HG02678 (cell line): ENCODE data around the gene PPP1R12C.
A peak's percentile ranks its signal among the peaks of the same experiment; 100 is the strongest.
"Not testable (repeated sequence)": the region's sequence is repeated elsewhere in the genome, so short reads cannot be mapped to it uniquely, and the experiment has no call there.

Experiments used
- ATAC-seq: cut with Tn5 transposase; IDR thresholded peaks from one replicate; pipeline ENCODE4 v1.9.1; 2021; ENCODE audit warnings: mild to moderate bottlenecking, moderate library complexity; ENCODE audit not compliant: unreplicated experiment

Gene PPP1R12C

GRCh38 chr19:55077106-55077505 lies 40.3 kb downstream of the PPP1R12C start:
- ATAC-seq: no peak

GRCh38 chr19:55076321-55076720 lies 41.1 kb downstream of the PPP1R12C start:
- no peak for ATAC-seq

DNA sequence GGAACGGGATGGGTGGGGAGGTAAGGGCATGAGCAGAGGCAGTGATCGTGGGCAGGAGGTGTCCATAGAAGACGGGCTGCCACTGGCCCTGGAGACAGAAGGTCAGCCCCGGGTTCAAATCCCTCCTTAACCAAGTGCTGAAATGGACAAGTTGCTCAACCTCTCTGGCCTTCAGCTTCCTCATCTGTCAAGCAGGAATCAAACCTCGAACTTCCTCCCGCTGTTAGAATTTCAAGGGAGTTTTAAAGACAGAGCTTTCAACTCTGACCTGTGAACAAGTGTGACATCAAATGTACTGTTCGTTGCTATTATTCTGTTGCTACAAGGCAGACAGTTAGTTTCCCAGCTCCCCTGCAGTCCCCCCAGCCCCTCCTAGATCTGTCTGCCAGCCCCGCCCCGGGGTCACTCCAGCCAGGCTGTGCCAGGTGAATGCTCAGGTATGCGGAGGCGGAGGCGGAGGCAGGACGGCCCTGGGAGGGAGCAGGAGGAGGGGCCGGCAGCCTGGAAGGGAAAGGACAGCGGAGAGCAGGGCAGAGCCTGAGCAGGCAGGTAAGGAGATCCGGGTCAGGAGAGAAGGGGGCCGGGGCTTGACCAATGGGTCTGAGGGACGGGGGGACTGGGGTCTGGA lies 42.0 kb downstream of the PPP1R12C start, which contains the start of gene EPS8L1:
TSS of gene EPS8L1 (plus strand) at position 499 of the 628 bp plus-strand sequence. CDS start 576 bp downstream, outside the sequence.
- ATAC-seq: no peak

GRCh38 chr19:55071913-55072312 lies 45.5 kb downstream of the PPP1R12C start:
- no peak for ATAC-seq

- no peak for ATAC-seq
Measured at GRCh38 chr19:55071129-55071502, 46.3 kb downstream of the PPP1R12C start.

DNA sequence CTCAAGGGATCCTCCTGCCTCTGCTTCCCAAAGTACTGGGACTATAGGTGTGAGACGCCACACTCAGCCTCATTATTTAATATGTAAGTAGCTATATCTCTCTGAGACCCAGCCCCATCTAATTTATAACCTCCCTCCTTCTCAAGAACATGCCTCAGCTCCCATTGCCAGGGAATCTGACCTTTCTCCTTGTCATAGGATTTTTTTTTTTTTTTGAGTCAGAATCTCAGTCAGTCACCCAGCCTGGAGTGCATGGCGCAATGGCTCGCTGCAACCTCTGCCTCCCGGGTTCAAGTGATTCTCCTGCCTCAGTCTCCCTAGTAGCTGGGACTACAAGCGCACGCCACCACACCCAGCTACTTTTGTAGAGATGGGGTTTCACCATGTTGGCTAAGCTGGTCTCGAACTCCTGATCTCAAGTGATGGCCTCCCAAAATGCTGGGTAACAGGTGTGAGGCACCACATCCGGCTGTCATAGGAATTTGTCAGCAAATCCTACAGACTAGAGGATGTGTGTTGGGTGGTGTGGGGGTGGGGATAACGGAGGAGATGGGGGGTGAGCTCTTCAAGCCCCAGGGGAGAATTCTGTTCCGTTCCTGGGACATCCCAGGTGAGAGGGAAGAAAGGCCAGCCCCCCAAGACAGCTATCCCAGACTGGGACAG lies 46.8 kb downstream of the PPP1R12C start:
- ATAC-seq: no peak

- no peak for ATAC-seq
Measured at GRCh38 chr19:55069865-55070197, 47.6 kb downstream of the PPP1R12C start.

GRCh38 chr19:55068950-55069864 lies 48.2 kb downstream of the PPP1R12C start:
- ATAC-seq: no peak

DNA sequence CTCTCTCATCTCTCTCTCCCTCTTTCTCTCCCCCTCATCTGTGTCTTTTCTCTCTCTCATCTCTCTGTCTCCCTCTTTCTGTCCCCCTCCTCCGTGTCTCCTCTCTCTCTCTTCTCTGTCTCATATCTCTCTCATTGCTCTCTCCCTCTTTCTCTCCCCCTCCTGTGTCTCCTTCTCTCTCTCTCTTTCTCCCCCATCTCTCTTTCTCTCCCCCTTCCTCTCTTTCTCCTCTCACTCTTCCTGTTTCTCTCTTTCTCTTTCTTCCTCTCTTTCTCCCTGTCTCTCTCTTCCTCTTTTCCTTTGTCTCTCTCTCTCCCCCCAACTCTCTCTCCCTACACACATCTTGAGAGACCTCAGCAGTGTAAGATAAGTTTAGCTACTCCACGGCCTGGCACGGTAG lies 49.6 kb downstream of the PPP1R12C start:
- no peak for ATAC-seq

DNA sequence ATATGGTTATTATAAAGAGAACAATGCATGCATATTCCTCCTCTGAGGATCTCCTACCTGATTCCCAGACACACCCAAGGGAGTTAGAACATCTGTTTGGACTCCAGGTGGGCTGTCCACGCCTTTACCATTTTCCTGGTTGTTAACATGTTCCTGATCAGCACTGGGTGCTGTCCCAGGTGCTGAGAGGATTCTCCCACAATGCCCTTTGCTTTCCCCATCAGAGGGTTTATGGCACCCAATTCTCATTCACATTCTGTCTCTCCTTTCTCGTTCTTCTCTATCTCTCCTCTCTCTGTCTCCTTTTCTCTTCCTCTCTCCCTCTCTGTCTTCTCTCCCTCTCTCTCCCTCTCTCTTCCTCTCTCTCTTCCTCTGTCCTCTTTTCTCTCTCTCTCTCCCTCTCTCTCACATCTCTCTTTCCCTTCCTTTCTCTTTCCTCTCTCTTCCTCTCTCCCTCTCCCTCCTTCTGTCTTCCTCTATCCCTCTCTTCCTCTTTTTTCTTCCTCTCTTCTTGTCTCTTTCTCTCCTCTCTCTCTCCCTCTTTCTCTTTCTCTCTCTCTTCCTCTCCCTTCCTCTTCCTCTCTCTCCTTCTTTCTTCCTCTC lies 51.2 kb downstream of the PPP1R12C start:
- ATAC-seq: no peak

GRCh38 chr19:55065516-55065915 lies 51.9 kb downstream of the PPP1R12C start:
- not testable (repeated sequence) for ATAC-seq

- ATAC-seq: no peak
Measured at GRCh38 chr19:55063492-55063843, 54.0 kb downstream of the PPP1R12C start.

- ATAC-seq: peak; percentile 92
Measured at GRCh38 chr19:55062735-55063491, 54.5 kb downstream of the PPP1R12C start, which contains the start of gene RDH13. Gene RDH13, minus strand, starts transcription at chr19:55063148. Its CDS starts 116 bp downstream, at chr19:55063032.

DNA sequence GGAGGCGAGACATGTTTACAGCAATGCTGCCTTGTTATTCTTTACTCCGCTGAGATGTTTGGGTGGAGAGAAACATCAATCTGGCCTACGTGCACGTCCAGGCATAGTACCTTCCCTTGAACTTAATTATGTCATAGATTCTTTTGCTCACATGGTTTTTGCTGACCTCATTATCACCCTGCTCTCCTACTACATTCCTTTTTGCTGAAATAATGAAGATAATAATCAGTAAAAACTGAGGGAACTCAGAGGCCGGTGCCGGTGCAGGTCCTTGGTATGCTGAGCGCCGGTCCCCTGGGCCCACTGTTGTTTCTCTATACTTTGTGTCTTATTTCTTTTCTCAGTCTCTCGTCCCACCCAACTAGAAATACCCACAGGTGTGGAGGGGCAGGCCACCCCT lies 57.1 kb downstream of the PPP1R12C start:
- ATAC-seq: not testable (repeated sequence)

- no peak for ATAC-seq
Measured at GRCh38 chr19:55058781-55059610, 58.4 kb downstream of the PPP1R12C start.

DNA sequence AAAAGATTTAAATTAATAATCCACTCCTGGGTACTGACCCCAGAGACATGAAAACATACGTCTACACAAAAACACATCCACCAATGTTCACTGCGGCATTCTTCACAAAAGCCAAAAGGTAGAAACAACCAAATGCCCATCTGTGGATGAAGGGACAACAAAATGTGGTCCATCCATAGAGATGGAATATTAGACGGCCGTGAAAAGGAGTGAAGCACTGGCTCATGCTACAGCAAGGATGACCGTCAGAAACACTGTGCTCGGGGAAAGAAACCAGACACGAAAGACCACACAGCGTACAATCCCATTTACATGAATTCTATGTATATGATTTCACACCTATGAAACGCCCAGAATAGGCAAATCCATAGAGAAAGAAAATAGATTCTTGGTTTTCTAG lies 60.6 kb downstream of the PPP1R12C start:
- no peak for ATAC-seq

DNA sequence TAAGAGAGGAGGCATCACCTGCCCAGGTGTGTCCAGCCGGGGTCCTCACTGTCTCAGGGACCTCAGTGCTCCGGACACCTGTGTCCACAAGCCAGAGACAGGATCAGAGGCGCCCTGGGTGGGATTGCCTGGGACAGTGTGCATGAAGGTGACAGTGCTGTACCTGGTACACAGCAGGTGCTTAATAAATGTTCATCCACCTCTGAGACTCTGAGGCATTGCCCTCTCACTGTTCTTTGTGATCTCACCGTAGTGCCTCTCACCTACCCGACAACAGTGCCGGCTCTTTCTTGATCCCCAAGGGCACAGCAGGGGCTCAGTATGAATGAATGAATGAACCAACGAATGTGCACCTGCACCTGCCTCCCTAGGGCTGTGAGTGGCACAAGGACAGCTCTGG lies 63.7 kb downstream of the PPP1R12C start:
- no peak for ATAC-seq

GRCh38 chr19:55050749-55051532 lies 66.5 kb downstream of the PPP1R12C start:
- ATAC-seq: no peak

GRCh38 chr19:55048446-55048845 lies 69.0 kb downstream of the PPP1R12C start:
- ATAC-seq: no peak
